Peyer's patch (tissue), 4 donors: ENCODE data around the gene EFNA1.
"Not testable (repeated sequence)": the region's sequence is repeated elsewhere in the genome, so short reads cannot be mapped to it uniquely, and the experiment has no call there.

Source experiments
- POLR2A ChIP-seq, 2 donors: fragments of 450-650 bp; IDR thresholded peaks; one replicate each; pipeline ENCODE4 v1.5.1; 2017; ENCODE audit warnings: antibody characterized with exemption in 2 of 2, mild to moderate bottlenecking in 2 of 2, moderate library complexity in 2 of 2
- TF ChIP-seq, protein P1 (sequence below), 6 experiments: fragments of 450-650 bp in 4 of 6; fragments of 200-600 bp in 2 of 6; sonication (generic) in 1 of 6; IDR thresholded peaks; one replicate each; pipeline ENCODE4 v1.5.1; 2017 to 2019; ENCODE audit warnings: antibody characterized with exemption in 6 of 6, mild to moderate bottlenecking in 3 of 6, moderate library complexity in 1 of 6

DNA sequence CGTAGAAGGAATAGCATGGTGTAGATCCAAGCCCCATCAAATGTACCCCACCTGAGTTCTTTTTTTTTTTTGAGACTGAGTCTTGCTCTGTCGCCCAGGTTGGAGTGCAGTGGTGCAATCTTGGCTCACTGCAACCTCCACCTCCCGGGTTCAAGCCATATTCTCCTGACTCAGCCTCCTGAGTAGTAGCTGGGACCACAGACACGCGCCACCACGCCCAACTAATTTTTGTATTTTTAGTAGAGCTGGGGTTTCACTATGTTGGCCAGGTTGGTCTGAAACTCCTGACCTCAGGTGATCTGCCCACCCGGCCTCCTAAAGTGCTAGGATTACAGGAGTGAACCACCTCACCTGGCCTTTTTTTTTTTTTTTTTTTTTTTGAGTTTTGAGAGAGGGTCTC is 9.6 kb upstream of the EFNA1 start:
- not testable (repeated sequence) for TF ChIP-seq POLR2A (IDR thresholded peaks at IDR 0.05)
- TF ChIP-seq, protein P1, sequence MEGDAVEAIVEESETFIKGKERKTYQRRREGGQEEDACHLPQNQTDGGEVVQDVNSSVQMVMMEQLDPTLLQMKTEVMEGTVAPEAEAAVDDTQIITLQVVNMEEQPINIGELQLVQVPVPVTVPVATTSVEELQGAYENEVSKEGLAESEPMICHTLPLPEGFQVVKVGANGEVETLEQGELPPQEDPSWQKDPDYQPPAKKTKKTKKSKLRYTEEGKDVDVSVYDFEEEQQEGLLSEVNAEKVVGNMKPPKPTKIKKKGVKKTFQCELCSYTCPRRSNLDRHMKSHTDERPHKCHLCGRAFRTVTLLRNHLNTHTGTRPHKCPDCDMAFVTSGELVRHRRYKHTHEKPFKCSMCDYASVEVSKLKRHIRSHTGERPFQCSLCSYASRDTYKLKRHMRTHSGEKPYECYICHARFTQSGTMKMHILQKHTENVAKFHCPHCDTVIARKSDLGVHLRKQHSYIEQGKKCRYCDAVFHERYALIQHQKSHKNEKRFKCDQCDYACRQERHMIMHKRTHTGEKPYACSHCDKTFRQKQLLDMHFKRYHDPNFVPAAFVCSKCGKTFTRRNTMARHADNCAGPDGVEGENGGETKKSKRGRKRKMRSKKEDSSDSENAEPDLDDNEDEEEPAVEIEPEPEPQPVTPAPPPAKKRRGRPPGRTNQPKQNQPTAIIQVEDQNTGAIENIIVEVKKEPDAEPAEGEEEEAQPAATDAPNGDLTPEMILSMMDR (IDR thresholded peaks at IDR 0.05) = not testable (repeated sequence)
